ENCODE measurements around the gene LIMS1.
"Not testable (repeated sequence)": the region's sequence is repeated elsewhere in the genome, so short reads cannot be mapped to it uniquely, and the experiment has no call there.

LIMS1 gene

DNA sequence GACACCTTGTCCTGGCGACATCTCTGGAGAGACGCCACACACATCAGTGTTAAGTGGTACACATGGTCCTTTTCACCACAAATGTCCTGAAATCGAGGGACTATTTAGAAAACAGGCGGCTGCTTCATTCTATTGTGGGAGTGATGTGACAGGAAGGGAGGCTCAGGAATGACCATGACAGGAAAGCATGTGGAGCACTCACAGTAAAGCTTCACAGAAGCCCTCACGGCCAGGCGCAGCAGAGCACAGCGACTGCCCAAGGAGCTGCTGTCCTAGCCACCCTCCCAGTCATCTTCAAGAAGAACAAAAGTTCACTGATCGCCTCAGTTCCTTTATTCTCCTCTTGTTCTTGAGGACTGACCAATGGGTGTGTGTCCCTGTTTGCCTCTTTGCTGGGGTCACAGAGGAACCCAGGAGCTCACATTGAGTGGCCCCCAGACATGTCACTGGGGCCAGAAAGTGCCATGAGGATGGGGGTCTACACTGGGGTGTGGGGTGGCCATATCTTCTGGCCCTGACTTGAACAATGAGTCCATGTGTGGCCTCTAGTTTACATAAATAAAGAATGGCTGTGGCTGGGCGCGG is 100.4 kb downstream of the LIMS1 start:
- no peak for DNase-seq (ENCODE audit: low spot score)

- no peak for DNase-seq (ENCODE audit: low spot score)
Observed at GRCh38 chr2:108635630-108636354, 101.5 kb downstream of the LIMS1 start.

DNA sequence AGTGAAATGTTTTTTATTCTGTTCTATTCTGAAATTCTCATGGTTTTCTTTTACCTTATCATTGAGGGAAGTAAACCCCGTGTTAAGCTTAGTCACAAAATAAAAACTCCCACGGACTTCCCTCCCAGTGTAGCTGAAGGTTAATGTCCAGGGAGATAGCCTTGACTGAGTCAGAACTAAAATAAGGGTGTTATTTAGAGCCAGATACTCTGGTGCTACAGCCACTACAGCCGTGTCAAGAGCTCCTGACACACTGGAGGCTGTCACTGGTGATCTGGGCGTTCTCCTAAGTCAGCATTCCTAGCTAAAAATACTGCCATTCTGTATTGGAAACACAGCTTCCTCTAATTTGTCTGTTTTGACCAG is 103.0 kb downstream of the LIMS1 start:
- DNase-seq (ENCODE audit: low spot score) = no peak

DNA sequence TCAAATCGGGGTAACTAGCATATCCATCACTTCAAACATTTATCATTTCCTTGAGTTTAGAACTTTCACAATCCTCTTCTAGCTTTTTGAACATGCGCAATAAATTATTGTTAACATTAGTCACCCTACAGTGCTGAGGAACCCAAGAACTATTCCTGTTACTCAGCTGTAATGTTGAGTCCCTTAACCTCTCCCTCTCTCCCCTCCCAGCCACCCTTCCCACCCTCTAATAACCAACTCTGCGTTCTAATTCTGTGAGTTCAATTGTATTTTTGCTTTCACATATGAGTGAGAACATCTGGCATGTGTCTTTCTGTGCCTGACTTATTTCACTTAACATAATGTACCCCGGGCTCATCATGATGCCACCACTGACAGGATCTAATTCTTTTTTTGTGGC is 106.5 kb downstream of the LIMS1 start:
- no peak for DNase-seq (ENCODE audit: low spot score)

- DNase-seq (ENCODE audit: low spot score) = no peak
Observed at GRCh38 chr2:108641756-108642155, 107.5 kb downstream of the LIMS1 start.

DNA sequence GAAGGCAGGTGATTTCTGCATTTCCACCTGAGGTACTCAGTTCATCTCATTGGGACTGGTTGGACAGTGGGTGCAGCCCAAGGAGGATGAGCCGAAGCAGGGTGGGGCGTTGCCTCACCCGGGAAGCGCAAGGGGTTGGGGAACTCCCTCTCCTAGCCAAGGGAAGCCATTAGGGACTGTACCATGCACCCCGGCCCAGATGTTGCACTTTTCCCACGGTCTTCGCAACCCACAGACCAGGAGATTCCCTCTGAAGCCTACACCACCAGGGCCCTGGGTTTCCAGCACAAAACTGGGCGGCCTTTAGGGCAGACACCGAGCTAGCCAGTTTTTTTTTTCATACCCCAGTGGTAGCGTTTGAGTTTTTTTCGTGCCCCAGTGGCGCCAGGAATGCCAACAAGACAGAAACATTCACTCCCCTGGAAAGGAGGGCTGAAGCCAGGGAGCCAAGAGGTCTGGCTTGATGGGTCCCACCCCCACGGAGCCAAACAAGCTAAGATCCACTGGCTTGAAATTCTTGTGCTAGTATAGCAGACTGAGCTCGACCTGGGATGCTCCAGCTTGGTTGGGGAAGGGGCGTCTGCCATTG is 109.1 kb downstream of the LIMS1 start:
- DNase-seq (ENCODE audit: low spot score) = no peak

GRCh38 chr2:108643862-108644261 is 109.6 kb downstream of the LIMS1 start:
- not testable (repeated sequence) for DNase-seq (ENCODE audit: low spot score)

- DNase-seq (ENCODE audit: low spot score) = not testable (repeated sequence)
Observed at GRCh38 chr2:108644446-108644845, 110.2 kb downstream of the LIMS1 start.

- DNase-seq (ENCODE audit: low spot score) = not testable (repeated sequence)
Observed at GRCh38 chr2:108648796-108649195, 114.5 kb downstream of the LIMS1 start.

GRCh38 chr2:108650465-108650864 is 116.2 kb downstream of the LIMS1 start:
- not testable (repeated sequence) for DNase-seq (ENCODE audit: low spot score)

DNA sequence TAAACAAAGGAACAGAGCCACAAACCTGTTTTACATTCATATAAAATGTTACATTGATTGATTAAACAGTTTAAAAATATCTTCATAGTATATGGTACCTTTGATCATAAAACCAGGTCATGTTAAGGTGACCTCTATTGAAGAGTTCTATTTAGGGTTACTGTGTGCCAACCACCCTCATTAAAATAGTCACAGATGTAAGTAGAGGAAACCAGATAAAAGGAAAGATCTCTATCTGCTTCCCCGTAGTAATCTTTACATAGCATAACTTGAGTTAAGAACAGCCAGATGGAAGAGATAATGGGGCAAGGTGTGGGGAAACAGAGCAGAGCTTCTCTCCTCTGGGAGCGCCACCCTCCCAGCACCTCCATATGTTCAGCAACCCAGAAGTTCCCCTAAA is 117.2 kb downstream of the LIMS1 start:
- DNase-seq (ENCODE audit: low spot score) = not testable (repeated sequence)

DNA sequence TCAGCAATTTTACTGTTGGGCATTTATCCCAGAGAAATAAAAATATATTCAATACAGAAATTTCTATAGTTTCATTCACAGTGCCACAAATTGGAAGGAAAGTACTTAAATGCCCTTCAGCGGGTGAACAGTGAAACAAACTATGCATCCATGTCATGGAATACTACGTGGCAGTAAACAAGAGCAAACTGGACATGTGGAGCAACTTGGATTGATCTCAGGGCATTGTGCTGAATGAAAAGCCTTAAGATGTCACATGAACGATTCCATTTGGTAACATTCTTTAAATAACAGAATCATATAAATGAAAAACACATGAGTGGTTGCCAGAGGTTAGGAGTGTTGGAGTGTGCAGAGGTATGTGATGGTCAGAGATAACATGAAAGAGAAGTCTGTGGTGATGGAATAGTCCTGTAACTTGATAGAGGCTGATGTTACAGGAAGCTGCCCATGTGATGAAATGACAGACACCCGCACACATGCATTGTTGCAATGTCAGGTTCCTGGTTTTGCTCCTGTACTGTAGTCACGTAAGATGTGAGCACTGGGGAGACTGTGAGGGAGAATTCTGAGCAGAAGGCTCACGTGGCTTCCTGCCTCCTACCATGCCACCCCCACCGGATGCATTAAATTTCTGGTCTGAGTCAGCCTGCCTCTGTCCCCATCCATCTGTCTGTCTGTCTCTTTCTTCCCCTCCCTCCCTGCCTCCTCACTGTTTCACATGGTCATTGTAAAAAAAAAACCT is 118.1 kb downstream of the LIMS1 start:
- not testable (repeated sequence) for DNase-seq (ENCODE audit: low spot score)

DNA sequence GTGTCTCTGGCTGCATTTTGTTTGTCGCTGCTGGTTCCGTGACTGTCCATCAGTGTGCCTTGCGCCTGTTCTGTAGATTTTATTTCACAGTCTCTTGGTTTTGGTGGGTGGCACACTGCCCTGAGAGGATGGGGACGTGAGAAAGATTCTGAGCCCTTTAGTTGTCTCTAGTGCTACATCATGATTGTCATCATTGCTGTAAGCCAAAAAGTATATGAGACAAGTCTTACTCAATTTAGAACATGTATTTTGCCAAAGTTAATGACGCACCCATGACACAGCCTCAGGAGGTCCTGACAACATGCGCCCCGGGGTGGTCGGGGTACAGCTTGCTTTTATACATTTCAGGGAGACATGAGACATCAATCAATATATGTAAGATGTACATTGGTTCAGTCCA is 119.2 kb downstream of the LIMS1 start:
- DNase-seq (ENCODE audit: low spot score) = not testable (repeated sequence)

- DNase-seq (ENCODE audit: low spot score) = not testable (repeated sequence)
Observed at GRCh38 chr2:108653849-108654248, 119.6 kb downstream of the LIMS1 start.

DNA sequence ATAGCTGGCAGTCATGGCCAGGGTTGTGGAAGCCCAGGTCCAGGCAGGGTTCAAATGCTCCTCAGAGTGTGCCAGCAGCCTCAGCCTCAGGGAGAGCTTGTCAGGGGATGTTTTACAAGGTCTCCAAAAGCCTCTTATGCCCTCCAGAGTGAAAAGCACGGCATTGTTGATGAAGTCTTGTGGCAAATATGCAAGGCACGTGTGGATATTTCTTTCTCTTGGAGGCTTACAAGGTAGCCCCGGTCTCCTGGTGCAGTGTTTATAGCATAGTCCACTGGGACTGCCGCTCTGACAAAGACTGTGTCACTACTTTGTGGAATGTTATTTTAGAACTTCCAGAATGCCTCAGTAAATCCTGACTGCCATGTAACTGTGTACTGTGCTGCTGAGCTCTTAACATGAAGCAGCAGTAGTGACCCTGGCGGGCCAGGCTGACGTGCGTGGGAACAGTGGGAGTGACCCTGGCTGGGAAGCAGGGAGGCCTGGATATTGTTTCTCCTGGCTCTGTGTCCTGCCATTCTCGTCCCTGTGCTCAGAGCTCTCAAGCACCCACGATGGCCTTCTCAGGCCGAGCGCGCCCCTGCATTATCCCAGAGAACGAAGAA is 120.4 kb downstream of the LIMS1 start:
- not testable (repeated sequence) for DNase-seq (ENCODE audit: low spot score)

DNA sequence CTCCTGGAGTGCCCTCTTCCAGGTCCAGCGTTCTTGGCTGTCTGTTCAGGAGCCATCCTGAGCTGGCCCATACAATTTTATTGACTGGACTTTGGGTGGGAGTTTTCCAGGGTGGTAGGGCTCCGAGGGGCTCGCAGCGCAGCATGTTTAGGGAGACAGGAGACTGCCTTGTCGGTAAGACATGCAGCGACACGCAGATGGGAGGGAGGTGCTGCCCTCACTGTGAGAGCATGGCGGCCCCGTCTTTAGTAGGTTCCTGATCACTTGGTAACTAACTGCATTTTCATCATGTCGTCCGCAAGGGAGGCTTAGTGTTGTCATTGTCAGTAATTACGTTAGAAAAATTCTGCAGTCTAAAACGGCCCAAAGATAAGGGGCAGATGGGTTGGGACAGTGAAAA is 121.0 kb downstream of the LIMS1 start:
- DNase-seq (ENCODE audit: low spot score) = not testable (repeated sequence)

- DNase-seq (ENCODE audit: low spot score) = not testable (repeated sequence)
Observed at GRCh38 chr2:108656282-108656681, 122.0 kb downstream of the LIMS1 start.

- DNase-seq (ENCODE audit: low spot score) = not testable (repeated sequence)
Observed at GRCh38 chr2:108657517-108657916, 123.2 kb downstream of the LIMS1 start.

DNA sequence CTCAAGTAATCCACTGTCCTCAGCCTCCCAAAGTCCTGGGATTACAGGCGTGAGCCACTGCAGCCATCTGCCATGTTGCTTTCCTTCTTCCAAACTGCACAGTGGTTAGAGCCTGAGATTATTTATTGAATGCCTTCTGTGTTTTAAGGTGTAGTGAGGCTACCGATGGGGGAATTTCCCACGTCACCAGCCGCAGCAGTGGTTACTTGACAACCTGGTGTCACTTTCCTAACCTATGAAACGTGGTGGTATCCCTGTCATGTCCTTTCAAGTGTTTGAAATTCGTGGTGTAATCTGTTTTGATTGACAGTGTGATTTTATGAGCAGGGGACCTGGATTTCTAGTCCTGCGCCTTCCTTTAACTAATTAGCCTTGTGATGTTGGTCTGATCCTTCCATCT is 124.3 kb downstream of the LIMS1 start:
- not testable (repeated sequence) for DNase-seq (ENCODE audit: low spot score)

- not testable (repeated sequence) for DNase-seq (ENCODE audit: low spot score)
Observed at GRCh38 chr2:108661493-108661892, 127.2 kb downstream of the LIMS1 start.

DNA sequence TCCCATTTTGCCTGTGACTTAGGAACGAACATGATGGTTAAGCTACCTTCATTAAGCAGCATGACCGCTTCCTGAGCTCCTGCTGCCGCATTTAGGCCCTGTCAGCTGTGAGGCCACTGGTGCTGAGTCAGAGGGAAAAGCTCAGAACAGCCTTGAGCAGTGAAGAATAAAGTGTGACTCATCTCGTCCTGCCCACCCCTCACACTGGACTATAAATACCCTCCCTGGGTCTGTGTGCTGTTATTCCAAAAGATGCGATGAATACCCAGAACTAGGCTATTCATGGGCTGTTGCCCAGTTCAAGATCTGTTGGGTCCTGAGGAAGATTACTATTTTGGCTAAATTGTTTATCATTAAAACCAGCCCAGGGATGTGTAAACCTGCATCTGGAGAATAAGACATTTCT is 127.9 kb downstream of the LIMS1 start:
- not testable (repeated sequence) for DNase-seq (ENCODE audit: low spot score)

DNA sequence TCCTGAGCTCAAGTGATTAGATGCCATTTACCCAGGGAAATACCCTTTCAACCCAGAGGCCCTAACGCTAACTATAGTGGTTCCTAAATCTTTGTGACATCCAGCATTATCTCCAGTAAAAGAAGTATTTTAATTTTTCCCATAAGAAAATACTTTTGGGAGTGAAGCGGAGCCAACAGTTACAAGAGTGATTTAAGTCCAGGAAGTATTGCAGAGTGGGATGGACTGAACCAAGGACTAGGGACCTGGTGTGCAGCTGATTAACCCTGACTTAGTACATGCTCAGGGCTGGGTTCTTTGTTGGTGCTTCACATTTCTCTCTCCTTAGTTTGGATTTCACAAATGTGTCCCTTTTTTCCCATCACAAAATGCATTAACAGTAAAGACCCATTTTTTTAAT is 129.1 kb downstream of the LIMS1 start:
- not testable (repeated sequence) for DNase-seq (ENCODE audit: low spot score)
